ENCODE results near the gene FCGR1A.
"Not testable (repeated sequence)": the region's sequence is repeated elsewhere in the genome, so short reads cannot be mapped to it uniquely, and the experiment has no call there.

DNA sequence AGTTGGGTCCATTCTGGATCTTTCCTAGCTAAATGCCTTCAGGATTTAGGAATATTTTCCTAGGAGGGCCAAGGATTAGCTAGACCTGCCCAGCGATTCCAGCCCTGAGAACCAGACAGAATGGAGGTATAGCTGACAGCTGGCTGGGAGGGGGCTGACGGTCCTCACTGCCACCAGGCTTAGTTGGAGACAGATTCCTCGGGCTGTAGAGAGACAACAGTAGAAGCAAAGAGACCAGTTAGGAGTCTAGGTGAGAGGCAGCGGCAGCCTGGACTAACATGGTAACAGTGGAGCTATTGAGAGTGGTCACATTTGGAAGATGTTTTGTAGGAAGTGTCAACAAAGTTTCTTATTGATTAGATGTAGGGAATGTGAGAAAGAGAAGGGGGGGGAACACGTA lies 11.4 kb downstream of the FCGR1A start:
- TF ChIP-seq, protein P1, sequence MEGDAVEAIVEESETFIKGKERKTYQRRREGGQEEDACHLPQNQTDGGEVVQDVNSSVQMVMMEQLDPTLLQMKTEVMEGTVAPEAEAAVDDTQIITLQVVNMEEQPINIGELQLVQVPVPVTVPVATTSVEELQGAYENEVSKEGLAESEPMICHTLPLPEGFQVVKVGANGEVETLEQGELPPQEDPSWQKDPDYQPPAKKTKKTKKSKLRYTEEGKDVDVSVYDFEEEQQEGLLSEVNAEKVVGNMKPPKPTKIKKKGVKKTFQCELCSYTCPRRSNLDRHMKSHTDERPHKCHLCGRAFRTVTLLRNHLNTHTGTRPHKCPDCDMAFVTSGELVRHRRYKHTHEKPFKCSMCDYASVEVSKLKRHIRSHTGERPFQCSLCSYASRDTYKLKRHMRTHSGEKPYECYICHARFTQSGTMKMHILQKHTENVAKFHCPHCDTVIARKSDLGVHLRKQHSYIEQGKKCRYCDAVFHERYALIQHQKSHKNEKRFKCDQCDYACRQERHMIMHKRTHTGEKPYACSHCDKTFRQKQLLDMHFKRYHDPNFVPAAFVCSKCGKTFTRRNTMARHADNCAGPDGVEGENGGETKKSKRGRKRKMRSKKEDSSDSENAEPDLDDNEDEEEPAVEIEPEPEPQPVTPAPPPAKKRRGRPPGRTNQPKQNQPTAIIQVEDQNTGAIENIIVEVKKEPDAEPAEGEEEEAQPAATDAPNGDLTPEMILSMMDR (IDR thresholded peaks at IDR 0.05; ENCODE audit: low read depth, low read length) = not testable (repeated sequence)
- TF ChIP-seq EZH2phosphoT487 (IDR thresholded peaks at IDR 0.05; ENCODE audit: low read depth) = not testable (repeated sequence)
